Effector memory CD8-positive, alpha-beta T cell (primary cell): ENCODE results near the gene ZFP1.
A peak's percentile ranks its signal among the peaks of the same experiment; 100 is the strongest.

Experiments
- ATAC-seq: fragments of 150-1000 bp; cut with Tn5 transposase; replicated peaks from 2 replicates; pipeline ENCODE4 v1.10.0; 2021; ENCODE audit warnings: mild to moderate bottlenecking, moderate library complexity
- DNase-seq, 3 experiments: peaks; one replicate each; pipeline ENCODE4 v3.0.0; 2021
- H3K27ac Mint-ChIP-seq, 2 donors: one replicate each; pipeline ENCODE4 v1.8.0; 2022; ENCODE audit warnings: mild to moderate bottlenecking in 2 of 2, mixed read lengths in 2 of 2, moderate library complexity in 2 of 2
- H3K27me3 Mint-ChIP-seq, 2 donors: one replicate each; pipeline ENCODE4 v1.8.0; 2022; ENCODE audit warnings: mixed read lengths in 2 of 2
- H3K36me3 Mint-ChIP-seq: one replicate; pipeline ENCODE4 v1.8.0; 2022; ENCODE audit warnings: mild to moderate bottlenecking, moderate library complexity, mixed read lengths; ENCODE audit not compliant: insufficient read depth
- H3K4me1 Mint-ChIP-seq, 2 donors: one replicate each; pipeline ENCODE4 v1.8.0; 2022; ENCODE audit warnings: low read depth in 2 of 2, mixed read lengths in 2 of 2
- H3K4me3 Mint-ChIP-seq, 2 donors: one replicate each; pipeline ENCODE4 v1.8.0; 2022; ENCODE audit warnings: mild to moderate bottlenecking in 2 of 2, mixed read lengths in 2 of 2, moderate library complexity in 2 of 2
- H3K9me3 Mint-ChIP-seq, 2 donors: one replicate each; pipeline ENCODE4 v1.8.0; 2022; ENCODE audit warnings: mixed read lengths in 2 of 2

Gene ZFP1

GRCh38 chr16:75219088-75219487 is 70.8 kb downstream of the ZFP1 start:
- no peak for DNase-seq
- Mint-ChIP-seq H3K36me3 (peaks cover 6% of the 10 kb centered on the region), H3K4me1 (peaks cover 3 to 16% of the 10 kb centered on the region in 2 donors), H3K27ac (peak overlapping the region; percentile 80 to 96), H3K9me3 (no peaks in the 10 kb centered on the region), H3K4me3 (peak overlapping the region in 1 of 2 donors; percentile 72), H3K27me3 (no peaks in the 10 kb centered on the region)
- ATAC-seq, result no peak

- Mint-ChIP-seq H3K27ac (peak overlapping the region; percentile 80 to 96), H3K4me1 (peaks cover 3 to 16% of the 10 kb centered on the region in 2 donors), H3K9me3 (no peaks in the 10 kb centered on the region), H3K4me3 (peak overlapping the region; percentile 72 to 89), H3K36me3 (peaks cover 6% of the 10 kb centered on the region), H3K27me3 (peaks cover 3 to 7% of the 10 kb centered on the region in 2 donors)
- peak in 1 of 3 experiments; percentile 12 for DNase-seq
- ATAC-seq, result peak; percentile 66
Measured at GRCh38 chr16:75219838-75220237, 71.5 kb downstream of the ZFP1 start.
